HG02610 (cell line): ENCODE data around the gene UBLCP1.
"Not testable (repeated sequence)": the region's sequence is repeated elsewhere in the genome, so short reads cannot be mapped to it uniquely, and the experiment has no call there.

ENCODE experiments used
- ATAC-seq: cut with Tn5 transposase; IDR thresholded peaks from one replicate; pipeline ENCODE4 v1.9.1; 2021; ENCODE audit warnings: mild to moderate bottlenecking, moderate library complexity; ENCODE audit not compliant: unreplicated experiment

Gene UBLCP1, protein sequence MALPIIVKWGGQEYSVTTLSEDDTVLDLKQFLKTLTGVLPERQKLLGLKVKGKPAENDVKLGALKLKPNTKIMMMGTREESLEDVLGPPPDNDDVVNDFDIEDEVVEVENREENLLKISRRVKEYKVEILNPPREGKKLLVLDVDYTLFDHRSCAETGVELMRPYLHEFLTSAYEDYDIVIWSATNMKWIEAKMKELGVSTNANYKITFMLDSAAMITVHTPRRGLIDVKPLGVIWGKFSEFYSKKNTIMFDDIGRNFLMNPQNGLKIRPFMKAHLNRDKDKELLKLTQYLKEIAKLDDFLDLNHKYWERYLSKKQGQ

DNA sequence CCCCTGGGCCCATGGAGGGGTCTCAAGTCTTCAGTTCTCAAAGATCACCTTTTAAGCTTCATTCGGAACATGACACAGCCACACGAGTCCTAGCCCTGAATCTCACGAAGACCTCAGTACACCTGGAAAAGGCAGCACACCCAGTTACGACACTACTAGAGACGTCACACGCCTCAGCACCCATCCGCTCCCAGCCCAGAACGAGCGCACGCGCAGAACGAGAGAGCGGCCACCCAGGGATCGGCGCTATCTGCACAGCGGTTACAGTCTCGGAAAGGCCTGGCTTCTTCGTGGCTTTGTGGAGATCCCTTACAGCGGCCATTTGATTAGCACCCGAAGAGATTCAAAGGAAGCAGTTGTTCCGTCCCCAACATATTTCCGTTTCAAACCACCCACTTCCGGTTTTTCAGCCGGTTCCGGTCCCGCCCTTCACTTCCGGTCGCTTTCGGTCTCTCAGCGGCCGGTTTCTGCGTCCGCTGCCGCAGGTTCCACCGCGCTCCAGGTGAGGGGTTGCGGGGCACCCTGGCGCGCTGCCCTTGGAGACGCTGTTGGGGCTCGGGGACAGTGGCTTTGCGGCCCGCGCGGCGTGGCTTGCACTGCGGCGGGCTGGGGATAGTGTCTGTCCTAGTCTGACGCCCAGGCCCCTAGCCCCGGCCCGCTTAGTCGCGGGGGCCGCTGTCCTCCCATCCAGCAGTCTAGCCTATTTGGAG is at the start of gene UBLCP1:
TSS of gene UBLCP1 (plus strand) at position 432 of the 710 bp plus-strand sequence. CDS start 5,626 bp downstream, outside the sequence.
- ATAC-seq: peak; percentile 90

- no peak for ATAC-seq
Measured at GRCh38 chr5:159214486-159215271, 48.4 kb upstream of the UBLCP1 start.

DNA sequence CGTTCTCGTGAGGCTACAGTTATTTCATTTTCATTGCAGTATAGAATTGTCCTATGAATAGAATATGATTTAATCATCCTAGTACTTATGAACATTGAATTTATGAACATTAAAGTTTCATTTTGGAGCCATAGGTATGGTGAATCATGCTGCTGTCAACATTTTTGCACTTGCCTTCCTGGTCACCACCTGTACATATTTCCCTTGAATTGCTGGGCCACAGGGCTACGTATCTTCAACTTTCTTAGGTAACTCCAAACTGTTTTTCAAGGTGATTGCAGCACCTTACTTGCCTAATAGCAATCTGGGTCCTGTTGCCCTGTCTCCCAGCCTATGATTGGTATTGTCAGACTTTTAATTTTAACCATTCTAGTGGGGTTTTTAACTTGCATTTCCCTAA is 47.2 kb upstream of the UBLCP1 start:
- ATAC-seq: no peak

DNA sequence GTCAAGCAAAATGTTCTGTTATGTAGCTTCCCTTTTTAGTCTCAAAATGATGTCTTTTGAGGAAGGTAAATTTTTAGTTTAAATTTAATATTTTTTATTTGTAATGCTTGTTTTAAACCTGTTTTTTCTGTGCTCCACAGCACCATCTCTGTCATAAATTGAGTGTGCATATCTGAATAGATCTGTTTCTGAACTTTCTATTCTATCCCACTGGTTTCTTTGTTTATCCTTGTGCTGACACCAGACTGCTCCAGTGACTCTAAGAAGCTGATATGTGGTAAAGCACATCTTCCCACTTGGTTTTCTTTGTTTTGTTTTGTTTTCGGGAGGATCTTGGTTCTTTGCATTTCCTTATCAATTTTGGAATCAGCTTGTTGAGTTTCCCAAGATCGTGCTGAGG is 46.6 kb upstream of the UBLCP1 start:
- ATAC-seq: no peak

DNA sequence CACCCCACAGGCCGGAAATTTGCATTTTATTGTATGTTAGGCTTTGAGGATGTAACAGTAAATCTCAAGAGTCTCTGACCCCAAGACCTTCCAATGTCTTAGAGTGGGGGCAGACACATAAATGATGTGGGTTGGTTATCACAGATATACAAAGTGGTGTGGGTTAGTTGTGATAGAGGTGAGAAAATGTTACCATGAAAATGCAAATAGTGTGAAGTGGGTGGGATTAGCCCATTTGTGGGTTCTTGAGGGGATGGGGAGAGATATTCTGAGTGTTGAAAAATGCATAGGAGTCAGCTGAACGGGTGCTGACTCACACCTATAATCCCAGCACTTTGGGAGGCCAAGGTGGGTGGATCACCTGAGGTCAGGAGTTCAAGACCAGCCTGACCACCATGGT is 45.9 kb upstream of the UBLCP1 start:
- no peak for ATAC-seq

GRCh38 chr5:159218595-159219023 is 44.5 kb upstream of the UBLCP1 start:
- ATAC-seq: no peak

DNA sequence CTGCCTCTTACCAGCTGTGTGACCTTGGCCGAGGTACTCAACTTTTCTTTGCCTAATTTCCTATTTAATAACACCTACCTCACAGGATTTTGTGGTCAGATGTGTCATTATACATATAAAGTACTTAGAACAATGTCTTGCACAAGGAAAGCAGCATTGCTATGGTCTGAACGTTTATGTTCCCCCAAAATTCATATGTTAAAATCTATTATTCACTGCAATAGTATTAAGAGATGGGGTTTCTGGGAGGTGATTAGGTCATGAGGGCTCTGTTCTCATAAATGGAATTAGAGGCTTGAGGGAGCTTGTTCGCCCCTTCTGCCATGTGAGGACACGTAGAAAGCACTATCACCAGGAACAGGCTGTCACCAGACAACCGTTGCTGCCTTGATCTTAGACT is 42.9 kb upstream of the UBLCP1 start:
- ATAC-seq: no peak

DNA sequence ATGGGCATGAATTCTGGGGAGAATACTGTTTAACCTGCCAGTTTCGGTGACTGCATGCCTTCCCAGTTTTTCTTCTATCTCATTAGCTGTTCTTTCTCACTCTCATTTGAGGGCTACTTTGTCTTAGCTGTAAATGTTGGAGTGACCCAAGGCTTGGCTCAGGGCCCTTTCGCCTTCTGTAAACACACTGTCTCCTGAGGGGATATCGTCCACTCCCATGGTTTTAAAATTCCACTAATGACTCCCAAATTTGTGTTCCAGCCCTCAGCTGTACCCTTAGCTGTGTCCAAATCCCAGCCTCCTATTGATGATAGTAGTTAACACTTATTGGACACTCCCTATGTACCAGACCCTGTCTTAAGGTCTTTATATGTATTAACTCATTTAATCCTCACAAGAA is 39.6 kb upstream of the UBLCP1 start:
- no peak for ATAC-seq

GRCh38 chr5:159224471-159224870 is 38.6 kb upstream of the UBLCP1 start:
- no peak for ATAC-seq

GRCh38 chr5:159226451-159226850 is 36.6 kb upstream of the UBLCP1 start:
- no peak for ATAC-seq

- no peak for ATAC-seq
Measured at GRCh38 chr5:159227452-159227851, 35.6 kb upstream of the UBLCP1 start.

DNA sequence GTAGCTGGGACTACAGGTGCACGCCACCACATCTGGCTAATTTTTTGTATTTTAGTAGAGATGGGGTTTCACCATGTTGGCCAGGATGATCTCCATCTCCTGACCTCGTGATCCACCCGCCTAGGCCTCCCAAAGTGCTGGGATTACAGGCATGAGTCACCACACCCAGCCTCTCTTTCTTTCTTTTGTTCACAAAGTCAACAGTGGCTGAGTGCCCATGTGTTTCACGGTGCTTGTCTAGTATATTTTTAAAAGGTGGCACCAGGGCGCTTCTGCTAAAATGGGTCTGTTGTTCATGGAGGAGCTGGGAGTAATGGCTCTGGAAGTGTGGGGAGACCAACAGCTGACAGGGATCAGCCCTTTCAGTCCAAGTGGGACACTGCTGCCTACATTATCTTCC is 35.0 kb upstream of the UBLCP1 start:
- ATAC-seq: not testable (repeated sequence)

- ATAC-seq: no peak
Measured at GRCh38 chr5:159230657-159231056, 32.4 kb upstream of the UBLCP1 start.

DNA sequence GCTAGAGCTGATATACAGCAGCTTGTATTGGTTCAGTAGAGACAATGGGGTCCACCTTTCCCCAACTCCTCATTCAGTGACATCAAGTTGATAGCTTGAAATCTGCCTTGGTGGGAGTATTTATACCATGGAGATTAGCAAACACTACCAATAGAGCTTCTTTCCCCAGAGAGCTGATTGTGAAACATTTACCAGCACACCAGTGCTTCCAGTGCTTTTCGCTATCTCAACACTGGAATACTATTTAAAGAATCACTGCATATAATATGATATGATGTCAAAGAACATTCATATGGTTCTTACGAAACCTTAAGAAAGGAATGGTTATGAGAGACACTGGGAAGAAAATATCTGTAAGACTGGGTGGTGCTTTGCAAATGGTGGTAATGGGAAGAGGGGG is 31.9 kb upstream of the UBLCP1 start:
- ATAC-seq: no peak

DNA sequence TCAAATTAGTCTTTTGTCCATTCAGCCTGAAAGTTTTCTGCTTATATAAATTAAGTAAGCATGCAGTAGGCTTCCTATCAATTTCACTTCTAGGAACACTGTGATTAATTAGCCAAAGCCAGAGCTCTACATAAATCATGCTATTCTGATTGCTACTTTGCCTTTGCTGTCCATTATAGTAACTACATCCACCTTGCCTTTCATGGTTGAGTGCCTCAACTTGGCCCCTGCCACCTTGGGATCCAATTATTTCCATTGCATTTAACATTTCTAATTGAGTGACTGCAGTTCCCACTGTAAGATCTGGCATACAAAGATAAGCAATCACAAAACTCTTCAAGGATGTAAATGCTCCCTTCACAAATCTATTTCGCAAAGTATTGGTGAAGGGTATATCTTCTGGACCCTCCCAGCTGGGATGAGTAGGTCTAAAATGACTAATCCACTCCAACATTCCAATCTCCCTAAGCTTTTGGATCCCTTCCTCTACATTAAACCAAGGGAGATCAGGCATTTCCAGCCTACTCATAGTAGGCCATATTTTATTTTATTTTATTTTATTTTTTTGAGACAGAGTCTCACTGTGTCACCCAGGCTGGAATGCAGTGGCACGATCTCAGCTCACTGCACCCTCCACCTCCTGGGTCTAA is 27.1 kb upstream of the UBLCP1 start:
- ATAC-seq: not testable (repeated sequence)

GRCh38 chr5:159240301-159240870 is 22.7 kb upstream of the UBLCP1 start:
- ATAC-seq: no peak

DNA sequence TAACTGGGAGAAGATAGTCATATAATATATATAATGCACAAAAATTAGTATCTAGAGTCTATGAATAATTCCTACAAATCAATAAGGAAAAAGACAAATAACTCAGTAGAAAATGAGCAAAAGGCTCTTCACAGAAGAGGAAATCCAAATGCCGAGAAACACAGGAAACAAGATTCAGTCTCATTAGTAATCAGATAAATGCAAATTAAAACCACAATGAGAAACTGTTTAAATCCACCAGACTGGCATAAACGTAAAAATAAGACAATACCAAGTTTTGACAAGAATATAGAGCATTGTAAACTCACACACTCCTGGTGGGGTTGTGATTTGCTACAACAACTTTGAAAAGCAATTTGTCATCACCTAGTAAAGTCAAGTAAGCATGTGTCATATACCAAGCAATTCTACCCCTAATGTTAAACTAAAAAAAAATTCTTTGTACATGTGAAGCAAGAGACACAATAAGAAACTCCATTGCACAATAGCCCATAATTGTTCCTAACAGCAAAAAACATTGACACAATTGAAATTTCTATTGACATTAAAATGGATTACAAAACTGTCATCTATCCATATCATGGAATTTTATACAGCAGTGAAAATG is 21.0 kb upstream of the UBLCP1 start:
- ATAC-seq: no peak

DNA sequence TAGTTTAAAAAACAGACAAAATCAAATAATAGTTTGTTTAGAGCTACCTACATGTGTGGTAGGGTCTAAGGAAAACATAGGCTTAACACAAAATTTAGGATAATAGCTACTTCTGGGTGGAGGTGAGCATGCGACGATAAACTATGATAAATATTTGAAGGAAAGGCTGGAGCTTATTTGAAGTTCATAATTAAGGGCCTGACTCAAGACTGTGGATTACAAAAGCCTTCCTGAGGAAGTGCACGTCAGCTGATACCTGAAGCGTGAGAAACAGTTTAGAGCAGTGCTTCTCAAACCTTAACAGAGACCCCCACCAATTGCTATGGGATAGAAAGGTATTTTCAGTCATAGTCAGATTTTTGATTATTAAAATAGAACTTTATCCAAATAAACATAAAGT is 20.4 kb upstream of the UBLCP1 start:
- no peak for ATAC-seq

- no peak for ATAC-seq
Measured at GRCh38 chr5:159243385-159243784, 19.7 kb upstream of the UBLCP1 start.

DNA sequence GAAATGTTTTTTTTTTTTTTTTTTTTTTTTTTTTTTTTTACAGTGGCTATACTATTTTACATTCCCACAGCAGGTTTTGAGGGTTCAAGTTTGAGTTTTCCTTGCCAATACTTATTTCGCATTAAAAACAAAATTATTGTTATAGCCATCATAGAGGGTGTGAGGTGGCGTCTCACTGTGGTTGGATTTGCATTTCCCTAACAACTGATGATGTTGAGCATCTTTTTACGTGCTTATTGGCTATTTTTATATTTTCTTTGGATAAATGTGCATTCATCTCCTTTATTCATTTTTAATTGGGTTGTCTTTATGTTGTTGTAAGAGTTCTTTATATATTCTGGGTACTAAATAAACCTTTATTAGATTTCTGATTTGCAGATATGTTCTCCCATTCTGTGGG is 18.9 kb upstream of the UBLCP1 start:
- no peak for ATAC-seq
